IMR-90 (cell line): ENCODE results near the gene SIX4.

Source experiments
- BHLHE40 ChIP-seq: fragments of 150-350 bp; IDR thresholded peaks from 2 replicates; pipeline ENCODE4 v1.6.1; 2016; ENCODE audit warnings: mild to moderate bottlenecking, low read depth, low read length
- CEBPB ChIP-seq: IDR thresholded peaks from 2 replicates; pipeline ENCODE4 v1.6.1; 2012; ENCODE audit warnings: low read depth, low read length, improper control_type of control experiment
- CHD1 ChIP-seq: IDR thresholded peaks from 2 replicates; pipeline ENCODE4 v1.6.1; 2012; ENCODE audit warnings: low read depth, low read length, improper control_type of control experiment
- MAFK ChIP-seq: IDR thresholded peaks from 2 replicates; pipeline ENCODE4 v1.6.1; 2012; ENCODE audit warnings: low read depth, low read length, improper control_type of control experiment
- MXI1 ChIP-seq: IDR thresholded peaks from 2 replicates; pipeline ENCODE4 v1.6.1; 2012; ENCODE audit warnings: low read depth, mild to moderate bottlenecking, low read length, moderate library complexity, borderline replicate concordance
- NFE2L2 ChIP-seq: fragments of 150-350 bp; IDR thresholded peaks from 2 replicates; pipeline ENCODE4 v1.6.1; 2016; ENCODE audit warnings: low read depth, mild to moderate bottlenecking, low read length
- POLR2A ChIP-seq: IDR thresholded peaks from 2 replicates; pipeline ENCODE4 v1.6.1; 2012; ENCODE audit warnings: mild to moderate bottlenecking, low read depth, low read length
- RAD21 ChIP-seq: IDR thresholded peaks from 2 replicates; pipeline ENCODE4 v1.6.1; 2012; ENCODE audit warnings: low read length, improper control_type of control experiment
- RCOR1 ChIP-seq: IDR thresholded peaks from 2 replicates; pipeline ENCODE4 v1.6.1; 2012; ENCODE audit warnings: mild to moderate bottlenecking, low read length, improper control_type of control experiment; ENCODE audit not compliant: insufficient replicate concordance
- RFX5 ChIP-seq: IDR thresholded peaks from 2 replicates; pipeline ENCODE4 v1.8.0; 2012; ENCODE audit warnings: low read depth, mild to moderate bottlenecking, low read length, moderate library complexity
- SMC3 ChIP-seq: fragments of 150-350 bp; IDR thresholded peaks from 2 replicates; pipeline ENCODE4 v1.6.1; 2016; ENCODE audit warnings: low read depth, mild to moderate bottlenecking, antibody characterized with exemption, low read length, moderate library complexity
- TF ChIP-seq, protein P1 (sequence below): conservative IDR thresholded peaks from 2 replicates; pipeline ENCODE4 v1.5.1; 2012; ENCODE audit warnings: mild to moderate bottlenecking, low read depth, low read length, improper control_type of control experiment
- TF ChIP-seq, protein P2 (sequence below): fragments of 150-350 bp; IDR thresholded peaks from 2 replicates; pipeline ENCODE4 v1.6.1; 2016; ENCODE audit warnings: low read depth, mild to moderate bottlenecking, low read length, moderate library complexity, borderline replicate concordance
- TF ChIP-seq, protein P3 (sequence below): fragments of 150-350 bp; IDR thresholded peaks from 2 replicates; pipeline ENCODE4 v1.6.1; 2017; ENCODE audit warnings: mild to moderate bottlenecking, antibody characterized with exemption, low read length, low read depth

DNA sequence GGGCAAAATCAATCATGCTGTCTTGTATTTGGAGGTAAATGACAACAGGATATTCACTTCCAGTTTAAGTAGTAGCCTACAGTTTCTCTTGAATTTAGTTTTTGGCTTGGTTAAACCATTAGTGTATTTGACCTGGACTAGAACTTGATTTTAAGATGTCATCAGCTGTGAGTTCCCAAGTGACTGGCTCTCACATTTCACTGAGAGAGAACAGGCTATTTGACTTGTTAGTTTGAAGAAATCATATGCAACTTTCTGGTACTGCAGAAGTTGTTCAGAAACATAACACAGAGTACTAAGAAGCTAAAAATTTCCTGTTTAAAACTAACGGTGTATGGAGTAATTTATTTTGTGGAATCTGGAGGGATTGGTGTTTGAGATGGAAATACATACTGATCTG lies 32.7 kb upstream of the SIX4 start:
- TF ChIP-seq, protein P1, sequence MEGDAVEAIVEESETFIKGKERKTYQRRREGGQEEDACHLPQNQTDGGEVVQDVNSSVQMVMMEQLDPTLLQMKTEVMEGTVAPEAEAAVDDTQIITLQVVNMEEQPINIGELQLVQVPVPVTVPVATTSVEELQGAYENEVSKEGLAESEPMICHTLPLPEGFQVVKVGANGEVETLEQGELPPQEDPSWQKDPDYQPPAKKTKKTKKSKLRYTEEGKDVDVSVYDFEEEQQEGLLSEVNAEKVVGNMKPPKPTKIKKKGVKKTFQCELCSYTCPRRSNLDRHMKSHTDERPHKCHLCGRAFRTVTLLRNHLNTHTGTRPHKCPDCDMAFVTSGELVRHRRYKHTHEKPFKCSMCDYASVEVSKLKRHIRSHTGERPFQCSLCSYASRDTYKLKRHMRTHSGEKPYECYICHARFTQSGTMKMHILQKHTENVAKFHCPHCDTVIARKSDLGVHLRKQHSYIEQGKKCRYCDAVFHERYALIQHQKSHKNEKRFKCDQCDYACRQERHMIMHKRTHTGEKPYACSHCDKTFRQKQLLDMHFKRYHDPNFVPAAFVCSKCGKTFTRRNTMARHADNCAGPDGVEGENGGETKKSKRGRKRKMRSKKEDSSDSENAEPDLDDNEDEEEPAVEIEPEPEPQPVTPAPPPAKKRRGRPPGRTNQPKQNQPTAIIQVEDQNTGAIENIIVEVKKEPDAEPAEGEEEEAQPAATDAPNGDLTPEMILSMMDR, result no peak
- no peak for TF ChIP-seq RAD21
- no peak for TF ChIP-seq POLR2A
- no peak for TF ChIP-seq BHLHE40
- no peak for TF ChIP-seq RFX5
- no peak for TF ChIP-seq CEBPB
- no peak for TF ChIP-seq CHD1
- TF ChIP-seq, protein P2, sequence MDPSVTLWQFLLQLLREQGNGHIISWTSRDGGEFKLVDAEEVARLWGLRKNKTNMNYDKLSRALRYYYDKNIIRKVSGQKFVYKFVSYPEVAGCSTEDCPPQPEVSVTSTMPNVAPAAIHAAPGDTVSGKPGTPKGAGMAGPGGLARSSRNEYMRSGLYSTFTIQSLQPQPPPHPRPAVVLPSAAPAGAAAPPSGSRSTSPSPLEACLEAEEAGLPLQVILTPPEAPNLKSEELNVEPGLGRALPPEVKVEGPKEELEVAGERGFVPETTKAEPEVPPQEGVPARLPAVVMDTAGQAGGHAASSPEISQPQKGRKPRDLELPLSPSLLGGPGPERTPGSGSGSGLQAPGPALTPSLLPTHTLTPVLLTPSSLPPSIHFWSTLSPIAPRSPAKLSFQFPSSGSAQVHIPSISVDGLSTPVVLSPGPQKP, result no peak
- TF ChIP-seq MAFK, result no peak
- no peak for TF ChIP-seq NFE2L2
- no peak for TF ChIP-seq SMC3
- TF ChIP-seq, protein P3, sequence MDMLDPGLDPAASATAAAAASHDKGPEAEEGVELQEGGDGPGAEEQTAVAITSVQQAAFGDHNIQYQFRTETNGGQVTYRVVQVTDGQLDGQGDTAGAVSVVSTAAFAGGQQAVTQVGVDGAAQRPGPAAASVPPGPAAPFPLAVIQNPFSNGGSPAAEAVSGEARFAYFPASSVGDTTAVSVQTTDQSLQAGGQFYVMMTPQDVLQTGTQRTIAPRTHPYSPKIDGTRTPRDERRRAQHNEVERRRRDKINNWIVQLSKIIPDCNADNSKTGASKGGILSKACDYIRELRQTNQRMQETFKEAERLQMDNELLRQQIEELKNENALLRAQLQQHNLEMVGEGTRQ, result no peak
- no peak for TF ChIP-seq RCOR1
- TF ChIP-seq MXI1, result no peak
